ENCODE measurements around the gene NOTO. TPM values are rescaled to one million over a fixed set of nuclear protein-coding genes. Genes with fewer than 3 reads are reported as not detected.
A peak's percentile ranks its signal among the peaks of the same experiment; 100 is the strongest.
"Not testable (repeated sequence)": the region's sequence is repeated elsewhere in the genome, so short reads cannot be mapped to it uniquely, and the experiment has no call there.

Gene NOTO
- total RNA-seq, 6 donors from 2014 or later, result 0.09 to 0.15 (median 0.10) TPM; not detected in 3

- whole genome bisulfite sequencing, 2 donors, result 92% methylated on average over 2 of the region's 2 CpGs
- Histone ChIP-seq H3K27me3 (no peaks in the 10 kb centered on the region), H3K4me1 (no peaks in the 10 kb centered on the region), H3K27ac (no peak overlapping the region), H3K9me3 (peaks cover 0 to 10% (median 5%) of the 10 kb centered on the region in 4 donors), H3K36me3 (no peaks in the 10 kb centered on the region), H3K4me3 (no peak overlapping the region)
- TF ChIP-seq POLR2AphosphoS5 (IDR thresholded peaks at IDR 0.05) (no peak), EP300 (IDR thresholded peaks at IDR 0.05) (no peak), POLR2A (IDR thresholded peaks at IDR 0.05) (no peak)
- TF ChIP-seq, protein P1, sequence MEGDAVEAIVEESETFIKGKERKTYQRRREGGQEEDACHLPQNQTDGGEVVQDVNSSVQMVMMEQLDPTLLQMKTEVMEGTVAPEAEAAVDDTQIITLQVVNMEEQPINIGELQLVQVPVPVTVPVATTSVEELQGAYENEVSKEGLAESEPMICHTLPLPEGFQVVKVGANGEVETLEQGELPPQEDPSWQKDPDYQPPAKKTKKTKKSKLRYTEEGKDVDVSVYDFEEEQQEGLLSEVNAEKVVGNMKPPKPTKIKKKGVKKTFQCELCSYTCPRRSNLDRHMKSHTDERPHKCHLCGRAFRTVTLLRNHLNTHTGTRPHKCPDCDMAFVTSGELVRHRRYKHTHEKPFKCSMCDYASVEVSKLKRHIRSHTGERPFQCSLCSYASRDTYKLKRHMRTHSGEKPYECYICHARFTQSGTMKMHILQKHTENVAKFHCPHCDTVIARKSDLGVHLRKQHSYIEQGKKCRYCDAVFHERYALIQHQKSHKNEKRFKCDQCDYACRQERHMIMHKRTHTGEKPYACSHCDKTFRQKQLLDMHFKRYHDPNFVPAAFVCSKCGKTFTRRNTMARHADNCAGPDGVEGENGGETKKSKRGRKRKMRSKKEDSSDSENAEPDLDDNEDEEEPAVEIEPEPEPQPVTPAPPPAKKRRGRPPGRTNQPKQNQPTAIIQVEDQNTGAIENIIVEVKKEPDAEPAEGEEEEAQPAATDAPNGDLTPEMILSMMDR (IDR thresholded peaks at IDR 0.05), result no peak
- no peak for ATAC-seq (ENCODE audit: low FRiP score in 2 of 2)
- no peak for DNase-seq
These were observed 16.4 kb upstream of the NOTO start for GRCh38 chr2:73185965-73186364.

- H3K27me3 ChIP-seq, result no peaks in the 10 kb centered on the region
- DNase-seq, result no peak
- no peak for ATAC-seq (ENCODE audit: low FRiP score in 2 of 2)
These were observed 14.8 kb upstream of the NOTO start for GRCh38 chr2:73187549-73187948.

GRCh38 chr2:73197579-73197978 lies 4.8 kb upstream of the NOTO start:
- DNase-seq (no peak), ATAC-seq (ENCODE audit: low FRiP score in 2 of 2) (no peak)
- H3K9me3 ChIP-seq, result no peaks in the 10 kb centered on the region
- H3K4me1 ChIP-seq, result peaks cover 7 to 9% (median 8%) of the 10 kb centered on the region in 4 donors
- H3K27ac ChIP-seq, result no peak overlapping the region
- no peak overlapping the region for H3K4me3 ChIP-seq
- peaks cover 0 to 8% (median 4%) of the 10 kb centered on the region in 4 donors for H3K27me3 ChIP-seq
- H3K36me3 ChIP-seq, result no peaks in the 10 kb centered on the region
- TF ChIP-seq POLR2AphosphoS5 (IDR thresholded peaks at IDR 0.05) (no peak), POLR2A (IDR thresholded peaks at IDR 0.05) (no peak), EP300 (IDR thresholded peaks at IDR 0.05) (no peak)
- TF ChIP-seq, protein P1 (IDR thresholded peaks at IDR 0.05), result no peak

More at GRCh38 chr2:73187549-73187948, 14.8 kb upstream of the NOTO start:
- H3K36me3 ChIP-seq, result no peaks in the 10 kb centered on the region
- WGBS, 2 donors, result 44 to 55% methylated on average over 2 of the region's 2 CpGs
- no peaks in the 10 kb centered on the region for H3K4me1 ChIP-seq
- no peak overlapping the region for H3K4me3 ChIP-seq
- TF ChIP-seq, protein P1 (IDR thresholded peaks at IDR 0.05), result no peak
- peaks cover 0 to 10% (median 5%) of the 10 kb centered on the region in 4 donors for H3K9me3 ChIP-seq
- H3K27ac ChIP-seq, result no peak overlapping the region

- not testable (repeated sequence) for H3K36me3 ChIP-seq; H3K27ac ChIP-seq; H3K4me3 ChIP-seq; ATAC-seq (ENCODE audit: low FRiP score in 2 of 2); H3K9me3 ChIP-seq; DNase-seq
- Histone ChIP-seq H3K4me1 (peaks cover 14 to 17% (median 16%) of the 10 kb centered on the region in 4 donors), H3K27me3 (peaks cover 0 to 18% (median 15%) of the 10 kb centered on the region in 4 donors)
- 87 to 93% methylated on average over 10 of the region's 10 CpGs for WGBS, 2 donors
These were observed 2.1 kb upstream of the NOTO start for GRCh38 chr2:73200281-73200680.

DNA sequence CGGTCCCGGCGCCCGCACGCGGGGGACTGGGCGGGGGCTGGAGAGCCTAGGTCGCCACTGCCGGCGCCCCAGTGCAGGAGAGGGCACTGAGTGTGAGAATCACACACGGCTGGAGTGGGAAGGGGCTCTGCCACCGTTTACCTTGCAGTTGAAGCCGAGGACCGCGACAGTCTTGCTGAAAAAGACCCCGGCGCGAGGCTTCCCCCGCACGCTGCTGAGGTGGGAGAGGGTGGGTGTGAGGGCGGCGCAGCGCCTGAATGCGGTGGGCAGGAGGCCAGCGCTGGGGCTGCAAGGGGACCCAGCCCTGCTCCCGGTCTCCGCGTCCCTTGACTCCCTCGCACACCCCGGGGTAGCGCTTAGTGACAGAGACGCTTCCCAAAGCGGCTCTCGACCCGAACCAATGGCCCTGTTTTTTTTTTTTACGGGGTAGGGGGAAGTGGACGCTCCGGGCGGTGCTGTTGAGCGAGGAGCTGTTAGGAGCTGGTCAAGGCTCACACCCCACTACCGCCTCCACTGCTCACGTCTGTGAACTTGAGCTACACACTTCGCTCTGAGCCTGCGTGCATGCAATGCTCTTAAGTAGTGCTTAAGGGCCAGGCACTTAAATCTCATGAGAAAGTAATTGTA lies 794 bp downstream of the NOTO start:
- H3K4me3 ChIP-seq, result peak overlapping the region in 3 of 4 donors; percentile 22 to 40 (median 33)
- DNase-seq, result peak in 1 of 2 donors; percentile 74
- H3K27ac ChIP-seq, result no peak overlapping the region

More for the DNA sequence above, 794 bp downstream of the NOTO start:
- ATAC-seq (ENCODE audit: low FRiP score in 2 of 2), result peak; percentile 59 to 82
- TF ChIP-seq, protein P1 (IDR thresholded peaks at IDR 0.05), result no peak
- no peak for TF ChIP-seq EP300 (IDR thresholded peaks at IDR 0.05)
- no peak for TF ChIP-seq POLR2A (IDR thresholded peaks at IDR 0.05)
- no peak for TF ChIP-seq POLR2AphosphoS5 (IDR thresholded peaks at IDR 0.05)
- H3K9me3 ChIP-seq, result no peaks in the 10 kb centered on the region
- peaks cover 14 to 17% (median 16%) of the 10 kb centered on the region in 4 donors for H3K4me1 ChIP-seq
- 8% methylated on average over 38 of the region's 44 CpGs; no CpG with 5 or more reads in 1 of the 2 donors for WGBS, 2 donors
- H3K36me3 ChIP-seq, result no peaks in the 10 kb centered on the region
- H3K27me3 ChIP-seq, result peaks cover 0 to 18% (median 15%) of the 10 kb centered on the region in 4 donors

Measured in upper lobe of left lung (tissue), 6 donors.